Hematopoietic multipotent progenitor cell treated with erythropoietin and hydrocortisone succinate and interleukin-3 and kit ligand, for 8 days (in vitro differentiated cells): ENCODE measurements around the gene TXNDC5.
A peak's percentile ranks its signal among the peaks of the same experiment; 100 is the strongest.
"Not testable (repeated sequence)": the region's sequence is repeated elsewhere in the genome, so short reads cannot be mapped to it uniquely, and the experiment has no call there.

Experiments used
- DNase-seq: peaks from one replicate; pipeline ENCODE4 v3.0.0-alpha.2; 2015

Gene TXNDC5

GRCh38 chr6:7894262-7895124, 16.1 kb downstream of the TXNDC5 start:
- DNase-seq, result peak; percentile 84

GRCh38 chr6:7893342-7893741, 17.2 kb downstream of the TXNDC5 start:
- DNase-seq, result no peak

GRCh38 chr6:7892367-7892766, 18.2 kb downstream of the TXNDC5 start:
- not testable (repeated sequence) for DNase-seq

GRCh38 chr6:7891078-7891872, 19.3 kb downstream of the TXNDC5 start:
- DNase-seq, result no peak

GRCh38 chr6:7888587-7889357, 21.8 kb downstream of the TXNDC5 start:
- no peak for DNase-seq

GRCh38 chr6:7887278-7887991, 23.2 kb downstream of the TXNDC5 start:
- DNase-seq, result no peak

GRCh38 chr6:7886132-7886531, 24.5 kb downstream of the TXNDC5 start:
- no peak for DNase-seq

- no peak for DNase-seq
These were observed 27.2 kb downstream of the TXNDC5 start for GRCh38 chr6:7883381-7883780.

GRCh38 chr6:7882505-7883257, 27.9 kb downstream of the TXNDC5 start:
- no peak for DNase-seq

GRCh38 chr6:7881765-7882500, 28.7 kb downstream of the TXNDC5 start:
- DNase-seq, result no peak

- no peak for DNase-seq
These were observed 29.9 kb downstream of the TXNDC5 start for GRCh38 chr6:7880718-7881107.

GRCh38 chr6:7879980-7880717, 30.4 kb downstream of the TXNDC5 start:
- no peak for DNase-seq

- DNase-seq, result no peak
These were observed 31.0 kb downstream of the TXNDC5 start for GRCh38 chr6:7879579-7879978.

GRCh38 chr6:7879043-7879442, 31.5 kb downstream of the TXNDC5 start:
- DNase-seq, result no peak

GRCh38 chr6:7878401-7878964, 32.1 kb downstream of the TXNDC5 start:
- no peak for DNase-seq

GRCh38 chr6:7868926-7869325, 41.7 kb downstream of the TXNDC5 start:
- no peak for DNase-seq

- DNase-seq, result no peak
These were observed 44.1 kb downstream of the TXNDC5 start for GRCh38 chr6:7866526-7866925.

- DNase-seq, result no peak
These were observed 44.8 kb downstream of the TXNDC5 start for GRCh38 chr6:7865781-7866180.

GRCh38 chr6:7859591-7859990, 51.0 kb downstream of the TXNDC5 start:
- no peak for DNase-seq

GRCh38 chr6:7851780-7852179, 58.8 kb downstream of the TXNDC5 start:
- no peak for DNase-seq
